Esophagus squamous epithelium (tissue), 4 donors: ENCODE results near the gene IL31.

Experiments used
- CTCF ChIP-seq, 6 experiments: fragments of 450-650 bp in 4 of 6; fragments of 200-600 bp in 2 of 6; sonication (generic) in 2 of 6; IDR thresholded peaks; one replicate each; pipeline ENCODE4 v1.5.1; 2016 to 2019; ENCODE audit warnings: antibody characterized with exemption in 6 of 6, mild to moderate bottlenecking in 4 of 6, moderate library complexity in 4 of 6
- POLR2A ChIP-seq, 4 donors: fragments of 450-650 bp; IDR thresholded peaks; one replicate each; pipeline ENCODE4 v1.6.1; 2017; ENCODE audit warnings: antibody characterized with exemption in 4 of 4, mild to moderate bottlenecking in 4 of 4, moderate library complexity in 3 of 4

DNA sequence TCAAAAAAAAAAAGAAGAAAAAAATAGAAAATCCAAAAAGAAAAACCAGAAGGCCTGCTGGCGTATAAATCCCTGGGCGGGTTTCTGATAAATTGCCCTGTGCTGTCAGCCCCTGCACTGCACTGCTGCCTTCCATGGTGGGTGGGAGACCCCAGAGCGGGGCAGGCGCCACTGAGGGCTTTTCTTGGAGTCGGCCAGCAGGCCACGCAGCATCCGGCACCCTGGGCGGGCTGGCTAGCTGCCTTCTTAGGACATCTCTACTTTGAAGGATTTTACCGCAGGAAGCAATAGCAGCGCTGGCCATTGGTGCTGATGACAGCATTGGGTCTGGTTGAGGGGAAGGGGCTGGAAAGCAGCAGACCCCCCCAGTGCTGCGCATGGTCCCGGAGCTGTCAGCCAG lies 29.1 kb downstream of the IL31 start:
- TF ChIP-seq POLR2A (IDR thresholded peaks at IDR 0.05) (no peak), CTCF (IDR thresholded peaks at IDR 0.05) (no peak)
